Measurements from ENCODE around the gene AURKAIP1. TPM values are rescaled to one million over a fixed set of nuclear protein-coding genes. Genes with fewer than 3 reads are reported as not detected.

The AURKAIP1 gene
- polyA plus RNA-seq, 1 donor from 2014 or later = 104 TPM

- no peak overlapping the region for H3K27ac ChIP-seq (ENCODE audit: low read length)
- peaks cover 13% of the 10 kb centered on the region for H4K20me1 ChIP-seq (ENCODE audit: insufficient read depth)
Measured at GRCh38 chr1:1348420-1349255, 26.4 kb downstream of the AURKAIP1 start.

GRCh38 chr1:1347663-1348419, 27.2 kb downstream of the AURKAIP1 start:
- Histone ChIP-seq H3K79me2 (replicated peaks; ENCODE audit: insufficient read depth, low read length) (peaks cover 12% of the 10 kb centered on the region), H3K4me3 (ENCODE audit: low read length) (peak overlapping the region; percentile 82), H3K27me3 (ENCODE audit: insufficient read depth, low read depth, low read length) (peaks cover 2% of the 10 kb centered on the region)

More at GRCh38 chr1:1348420-1349255, 26.4 kb downstream of the AURKAIP1 start:
- H3K9me3 ChIP-seq (ENCODE audit: low read length) = no peaks in the 10 kb centered on the region
- H3K9ac ChIP-seq (ENCODE audit: low read length) = peak overlapping the region; percentile 74
- no peak overlapping the region for H2AFZ ChIP-seq (ENCODE audit: low read depth, low read length)
- peak overlapping the region; percentile 82 for H3K4me3 ChIP-seq (ENCODE audit: low read length)
- TF ChIP-seq EZH2 (IDR thresholded peaks at IDR 0.05; ENCODE audit: borderline replicate concordance, insufficient read depth, low read length, poor library complexity, severe bottlenecking) (no peak), CTCF (IDR thresholded peaks at IDR 0.05; ENCODE audit: poor library complexity, severe bottlenecking) (peak; percentile 13), POLR2AphosphoS5 (IDR thresholded peaks at IDR 0.05) (no peak), MXI1 (conservative IDR thresholded peaks at IDR 0.05; ENCODE audit: poor library complexity, severe bottlenecking) (peak; percentile 77)
- no peaks in the 10 kb centered on the region for H3K9me2 ChIP-seq (ENCODE audit: insufficient read depth, low read length)
- H3K4me2 ChIP-seq (ENCODE audit: low read length) = peak overlapping the region; percentile 89
- no peaks in the 10 kb centered on the region for H3F3A ChIP-seq (ENCODE audit: insufficient read depth, low read length, poor library complexity, severe bottlenecking)
- no peaks in the 10 kb centered on the region for H3K36me3 ChIP-seq (ENCODE audit: insufficient read depth, low read length)
- peaks cover 9% of the 10 kb centered on the region for H3K27me3 ChIP-seq (ENCODE audit: insufficient read depth, low read depth, low read length)
- H3K79me2 ChIP-seq (replicated peaks; ENCODE audit: insufficient read depth, low read length) = peaks cover 12% of the 10 kb centered on the region

More at GRCh38 chr1:1347663-1348419, 27.2 kb downstream of the AURKAIP1 start:
- peak overlapping the region; percentile 89 for H3K4me2 ChIP-seq (ENCODE audit: low read length)
- H4K20me1 ChIP-seq (ENCODE audit: insufficient read depth) = peaks cover 13% of the 10 kb centered on the region
- TF ChIP-seq EP300 (conservative IDR thresholded peaks at IDR 0.05; ENCODE audit: poor library complexity, severe bottlenecking) (no peak), POLR2AphosphoS5 (IDR thresholded peaks at IDR 0.05) (no peak), SMC3 (conservative IDR thresholded peaks at IDR 0.05; ENCODE audit: poor library complexity) (no peak), MXI1 (conservative IDR thresholded peaks at IDR 0.05; ENCODE audit: poor library complexity, severe bottlenecking) (no peak), TAF1 (IDR thresholded peaks at IDR 0.05; ENCODE audit: low read depth) (no peak), REST (IDR thresholded peaks at IDR 0.05; ENCODE audit: borderline replicate concordance) (no peak), RAD21 (conservative IDR thresholded peaks at IDR 0.05) (no peak), EZH2 (IDR thresholded peaks at IDR 0.05; ENCODE audit: borderline replicate concordance, insufficient read depth, low read length, poor library complexity, severe bottlenecking) (no peak), CTCF (IDR thresholded peaks at IDR 0.05; ENCODE audit: poor library complexity, severe bottlenecking) (no peak)
- H3K27ac ChIP-seq (ENCODE audit: low read length) = no peak overlapping the region
- no peaks in the 10 kb centered on the region for H3F3A ChIP-seq (ENCODE audit: insufficient read depth, low read length, poor library complexity, severe bottlenecking)
- H2AFZ ChIP-seq (ENCODE audit: low read depth, low read length) = no peak overlapping the region
- no peaks in the 10 kb centered on the region for H3K36me3 ChIP-seq (ENCODE audit: insufficient read depth, low read length)
- H3K9me3 ChIP-seq (ENCODE audit: low read length) = no peaks in the 10 kb centered on the region
- peak overlapping the region; percentile 74 for H3K9ac ChIP-seq (ENCODE audit: low read length)
- no peaks in the 10 kb centered on the region for H3K9me2 ChIP-seq (ENCODE audit: insufficient read depth, low read length)

All from neural cell (in vitro differentiated cells).